HepG2 (cell line): ENCODE results near the gene ATAD3C. TPM values are rescaled to one million over a fixed set of nuclear protein-coding genes. Genes with fewer than 3 reads are reported as not detected.

Source experiments
- ATAC-seq: fragments of 200-7000 bp; cut with Tn5 transposase; 3 replicates; pipeline ENCODE4 v1.9.1; 2020; ENCODE audit warnings: mild to moderate bottlenecking, moderate library complexity
- BruUV-seq: library from RNA; stranded (reverse); fragments of 400-500 nt; replicated peaks from 2 replicates; lab custom pipeline; 2021; lab: Mats Ljungman, UMichigan
- CTCF ChIA-PET: fragments of 300-600 bp; formaldehyde crosslinking; extraction: SDS; loops from one replicate; lab custom pipeline; 2021; ENCODE audit warnings: low total read pairs, inconsistent platforms, low intra/inter-chr PET ratio; lab: Yijun Ruan, JAX
- POLR2A ChIA-PET: fragments of 350-600 bp; sonication (Branson Sonifier 250); formaldehyde crosslinking; loops from one replicate; lab custom pipeline; 2020; ENCODE audit warnings: antibody characterized with exemption, inconsistent platforms; lab: Yijun Ruan, JAX
- DNase-seq: peaks from one replicate; pipeline ENCODE4 v3.0.0-alpha.2; 2015; ENCODE audit warnings: low spot score
- FAIRE-seq: peaks from 3 replicates; lab custom pipeline; 2011; peaks lifted over from hg19 to GRCh38; lab: Jason Lieb, UNC
- H2AFZ ChIP-seq: one replicate; pipeline ENCODE4 v1.6.1; 2011; ENCODE audit warnings: low read length, inconsistent platforms
- H3K27ac ChIP-seq: fragments of 300-600 bp; 3 replicates; pipeline ENCODE4 v1.8.0; 2011; ENCODE audit warnings: mixed run types, mild to moderate bottlenecking, mixed read lengths, low read length, inconsistent platforms; ENCODE audit not compliant: insufficient read depth; ENCODE audit errors: extremely low read length
- H3K27me3 ChIP-seq, 2 experiments: fragments of 200-600 bp in 1 of 2; 2 replicates in 1 of 2; 3 replicates in 1 of 2; pipeline versions ENCODE4 v1.6.0 to v1.8.0; 2011; ENCODE audit warnings: low read length in 2 of 2, mild to moderate bottlenecking in 2 of 2, moderate library complexity in 2 of 2, inconsistent platforms in 1 of 2; ENCODE audit not compliant: insufficient read depth in 2 of 2, control insufficient read depth in 1 of 2
- H3K36me3 ChIP-seq, 2 experiments: fragments of 200-600 bp in 1 of 2; replicated peaks in 1 of 2; 2 replicates in 1 of 2; 3 replicates in 1 of 2; pipeline versions ENCODE4 v1.5.1 to v1.8.0; 2011; ENCODE audit warnings: low read length in 2 of 2, inconsistent platforms in 1 of 2; ENCODE audit not compliant: insufficient read depth in 2 of 2, control insufficient read depth in 1 of 2
- H3K4me1 ChIP-seq: 2 replicates; pipeline ENCODE4 v1.5.1; 2012; ENCODE audit warnings: low read length, inconsistent platforms; ENCODE audit not compliant: insufficient read depth
- H3K4me2 ChIP-seq: 2 replicates; pipeline ENCODE4 v1.6.0; 2011; ENCODE audit warnings: low read depth, low read length, inconsistent platforms
- H3K4me3 ChIP-seq, 3 experiments: fragments of 200-600 bp in 1 of 3; sonication (generic), shearing (Covaris generic) in 1 of 3; replicated peaks in 1 of 3; 2 replicates each; pipeline ENCODE4 v1.5.1; 2011 to 2016; ENCODE audit warnings: low read length in 3 of 3, inconsistent platforms in 2 of 3, low read depth in 2 of 3, mild to moderate bottlenecking in 2 of 3, control low read depth in 1 of 3, mixed read lengths in 1 of 3; ENCODE audit not compliant: insufficient read depth in 1 of 3
- H3K79me2 ChIP-seq: one replicate; pipeline ENCODE4 v1.6.1; 2011; ENCODE audit warnings: low read length, inconsistent platforms; ENCODE audit not compliant: insufficient read depth
- H3K9ac ChIP-seq: 2 replicates; pipeline ENCODE4 v1.6.0; 2011; ENCODE audit warnings: mild to moderate bottlenecking, low read depth, low read length, inconsistent platforms; ENCODE audit not compliant: insufficient read depth
- H3K9me3 ChIP-seq: 2 replicates; pipeline ENCODE4 v1.5.1; 2012; ENCODE audit warnings: mild to moderate bottlenecking, low read length
- H4K20me1 ChIP-seq: 2 replicates; pipeline ENCODE4 v1.6.0; 2011; ENCODE audit warnings: inconsistent platforms, mild to moderate bottlenecking, low read length, moderate library complexity; ENCODE audit not compliant: insufficient read depth
- AGO2 ChIP-seq: fragments of 200-400 bp; formaldehyde crosslinking; optimal IDR thresholded peaks from 2 replicates; pipeline ENCODE3; 2017; ENCODE audit warnings: mild to moderate bottlenecking, low read depth, low read length, moderate library complexity
- ARID2 ChIP-seq: sonication (generic); formaldehyde crosslinking; IDR thresholded peaks from 2 replicates; pipeline ENCODE4 v1.8.1; 2022; ENCODE audit warnings: mild to moderate bottlenecking, missing genetic modification reagents, borderline replicate concordance
- CSRNP1 ChIP-seq: sonication (generic); formaldehyde crosslinking; IDR thresholded peaks from 2 replicates; pipeline ENCODE4 v1.8.1; 2023; ENCODE audit warnings: mild to moderate bottlenecking, missing genetic modification reagents
- FOXA1 ChIP-seq, 2 experiments: fragments of 450-650 bp in 1 of 2; sonication (generic) in 1 of 2; formaldehyde crosslinking in 1 of 2; IDR thresholded peaks; 2 replicates each; pipeline versions ENCODE4 v1.4.0 to v1.6.1; 2016 to 2020; ENCODE audit warnings: missing genetic modification reagents in 1 of 2
- HNRNPLL ChIP-seq: fragments of 200-400 bp; formaldehyde crosslinking; IDR thresholded peaks from 2 replicates; pipeline ENCODE4 v1.6.1; 2017; ENCODE audit warnings: mild to moderate bottlenecking, low read depth, low read length; ENCODE audit not compliant: poor library complexity, severe bottlenecking
- MIER2 ChIP-seq: IDR thresholded peaks from 2 replicates; pipeline ENCODE4 v1.6.1; 2016; ENCODE audit warnings: missing biosample characterization, missing genetic modification reagents
- NFATC3 ChIP-seq: sonication (generic); formaldehyde crosslinking; IDR thresholded peaks from 2 replicates; pipeline ENCODE4 v1.5.1; 2020; ENCODE audit warnings: mild to moderate bottlenecking, missing genetic modification reagents
- ZNF253 ChIP-seq: sonication (generic); formaldehyde crosslinking; IDR thresholded peaks from 2 replicates; pipeline ENCODE4 v1.8.0; 2022; ENCODE audit warnings: mild to moderate bottlenecking, missing genetic modification reagents, borderline replicate concordance
- ZNF333 ChIP-seq: sonication (generic); formaldehyde crosslinking; IDR thresholded peaks from 2 replicates; pipeline ENCODE4 v1.4.0; 2020; ENCODE audit warnings: mild to moderate bottlenecking, missing genetic modification reagents, borderline replicate concordance
- ZNF501 ChIP-seq: sonication (generic); formaldehyde crosslinking; IDR thresholded peaks from 2 replicates; pipeline ENCODE4 v1.5.1; 2020; ENCODE audit warnings: mild to moderate bottlenecking, moderate library complexity, missing genetic modification reagents
- ZNF577 ChIP-seq: sonication (generic); formaldehyde crosslinking; IDR thresholded peaks from 2 replicates; pipeline ENCODE4 v1.4.0; 2020; ENCODE audit warnings: mild to moderate bottlenecking, low read depth, missing genetic modification reagents, borderline replicate concordance
- ZNF747 ChIP-seq: sonication (generic); formaldehyde crosslinking; IDR thresholded peaks from 2 replicates; pipeline ENCODE4 v1.8.1; 2023; ENCODE audit warnings: missing genetic modification reagents, mild to moderate bottlenecking, borderline replicate concordance
- ZNF773 ChIP-seq: sonication (generic); formaldehyde crosslinking; IDR thresholded peaks from 2 replicates; pipeline ENCODE4 v1.4.0; 2020; ENCODE audit warnings: missing genetic modification reagents, borderline replicate concordance
- ZNF775 ChIP-seq: sonication (generic); formaldehyde crosslinking; IDR thresholded peaks from 2 replicates; pipeline ENCODE4 v1.4.0; 2020; ENCODE audit warnings: missing genetic modification reagents, mild to moderate bottlenecking, moderate library complexity, borderline replicate concordance
- ZNF776 ChIP-seq: sonication (generic); formaldehyde crosslinking; IDR thresholded peaks from 2 replicates; pipeline ENCODE4 v1.4.0; 2020; ENCODE audit warnings: mild to moderate bottlenecking, missing genetic modification reagents
- ZZZ3 ChIP-seq: sonication (generic); formaldehyde crosslinking; IDR thresholded peaks from 2 replicates; pipeline ENCODE4 v1.4.0; 2020; ENCODE audit warnings: missing genetic modification reagents, mild to moderate bottlenecking, borderline replicate concordance
- WGBS: methylation state at CpG from one replicate; pipeline ENCODE4 v1.1.6; 2017; ENCODE audit warnings: low lambda C conversion rate; 5-methylcytosine and 5-hydroxymethylcytosine counted together
- in situ Hi-C: cut with HindIII; loops from 2 replicates; pipeline ENCODE4 v1.10.0; 2017; ENCODE audit warnings: low pct_unique_long_range_greater_than_20kb; ENCODE audit not compliant: extremely low pct_ligation_motif_present
- intact Hi-C: fragments of 100-400 bp; cut with micrococcal nuclease; formaldehyde crosslinking; loops from one replicate; pipeline ENCODE4 v1.10.0; 2022; ENCODE audit not compliant: unreplicated experiment
- polyA plus RNA-seq, 8 experiments: library from polyadenylated mRNA; depleted of rRNA in 3 of 8; stranded (reverse) in 7 of 8; unstranded in 1 of 8; fragments of >200 nt; fragmentation: Illumina TruSeq in 4 of 8; extraction: Trizol in 4 of 8; gene quantifications; 2 replicates each; pipeline versions ENCODE4 v1.2.1 to v1.2.3, GENCODE V29; 2011 to 2016; ENCODE audit warnings: low read depth in 4 of 8, missing spikeins in 1 of 8, mixed read lengths in 1 of 8; ENCODE audit not compliant: insufficient read depth in 1 of 8
- total RNA-seq, 5 experiments: library from RNA; depleted of rRNA; stranded (reverse); fragments of >200 nt; fragmentation: Illumina TruSeq; extraction: Trizol; gene quantifications; 2 replicates each; pipeline ENCODE4 v1.2.3, GENCODE V29; 2016; ENCODE audit warnings: low read depth in 1 of 5

ATAD3C gene
- total and polyA plus RNA-seq, 2 of the 13 experiments (the other 11 are each of a cell fraction or from before 2014, with no cell fraction given), result 2.4 to 3.2 TPM

DNA sequence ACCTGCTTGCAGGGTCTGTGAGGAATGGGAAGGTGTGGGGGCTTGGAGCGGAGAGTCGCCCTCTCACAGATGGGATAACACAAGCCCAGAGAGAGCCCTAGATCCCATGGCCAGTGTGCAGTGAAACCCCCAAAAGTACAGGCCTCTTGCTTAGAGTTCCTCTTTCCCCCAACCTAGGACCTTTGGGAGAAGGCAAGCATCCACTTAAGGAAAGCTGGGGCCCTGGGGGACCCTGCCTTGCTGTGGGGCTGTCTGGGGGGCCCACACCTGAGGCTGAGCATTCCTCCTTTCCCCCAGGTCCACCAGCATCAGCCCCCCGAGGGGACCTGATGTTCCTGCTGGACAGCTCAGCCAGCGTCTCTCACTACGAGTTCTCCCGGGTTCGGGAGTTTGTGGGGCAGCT, 12.9 kb upstream of the ATAD3C start (continued):
- no peak for TF ChIP-seq ZNF577
- 0 out of 2 replicates have a peak, but pooled peaks have one; percentile 56 for TF ChIP-seq ARID2 (CRISPR knock-in tag)
- no peak for TF ChIP-seq ZNF747 (CRISPR knock-in tag)
- no peak for TF ChIP-seq NFATC3 (CRISPR knock-in tag)

- no peak for FAIRE-seq
- H3K4me1 ChIP-seq, result peaks cover 57% of the 10 kb centered on the region
- peak overlapping the region; percentile 94 for H3K4me2 ChIP-seq
- 27% methylated on average over 6 of the region's 31 CpGs for WGBS
- no peaks in the 10 kb centered on the region for H3K9me3 ChIP-seq
- peak overlapping the region; percentile 54 for H3K27ac ChIP-seq
- H3K79me2 ChIP-seq, result peaks cover 31% of the 10 kb centered on the region
- intact Hi-C loops (no loop called here), in situ Hi-C loops (loop anchor here (5.0 kb wide), 1 partner anchor 35 kb away; no protein-coding TSS in a partner anchor)
- no peak overlapping the region for H2AFZ ChIP-seq
- H4K20me1 ChIP-seq, result no peaks in the 10 kb centered on the region
- peak overlapping the region; percentile 72 to 88 (median 84) for H3K4me3 ChIP-seq
- DNase-seq, result no peak
- H3K36me3 ChIP-seq, result peaks cover 0 to 2% of the 10 kb centered on the region in 2 experiments; a peak in 1 of 5 replicates
- H3K9ac ChIP-seq, result peak overlapping the region; percentile 74
- POLR2A ChIA-PET, result interaction anchor here (0.6 to 11.0 kb wide), 15 partner anchors 7 to 73 kb away, joined by 3 to 355 read pairs (median 6); partner anchors contain the start of genes ANKRD65, AURKAIP1, CCNL2 and MRPL20
- H3K27me3 ChIP-seq, result no peaks in the 10 kb centered on the region
- CTCF ChIA-PET, result interaction anchor here (1.1 kb wide), 1 partner anchor 20 kb away, joined by 3 read pairs; no protein-coding TSS in a partner anchor
- BruUV-seq, result no TSS peak
- no peak for ATAC-seq
- TF ChIP-seq FOXA1 (IDR thresholded peaks at IDR 0.05) (no peak), FOXA1 (CRISPR knock-in tag; IDR thresholded peaks at IDR 0.05) (no peak), ZNF501 (peak; percentile 10), AGO2 (peak; percentile 52), CSRNP1 (CRISPR knock-in tag) (0 out of 2 replicates have a peak, but pooled peaks have one; percentile 58), MIER2 (CRISPR knock-in tag) (no peak), ZNF773 (CRISPR knock-in tag) (no peak), ZNF775 (CRISPR knock-in tag) (0 out of 2 replicates have a peak, but pooled peaks have one; percentile 47), ZNF776 (no peak), HNRNPLL (peak; percentile 25), ZZZ3 (CRISPR knock-in tag) (no peak), ZNF253 (peak; percentile 75; the same call in 1 of the 2 replicates), ZNF333 (peak; percentile 32; the same call in 1 of the 2 replicates)
Observed at GRCh38 chr1:1437033-1437903, 12.2 kb upstream of the ATAD3C start.
